Mesenchymal stem cell (in vitro differentiated cells and primary cell): ENCODE results near the gene STK33.

Source experiments
- DNase-seq: peaks from one replicate; pipeline ENCODE4 v3.0.0-alpha.2; 2013
- H2AFZ ChIP-seq: one replicate; pipeline ENCODE4 v1.6.1; 2013; ENCODE audit warnings: low read depth, mild to moderate bottlenecking, control low read depth, inconsistent platforms, low read length, moderate library complexity
- H2AK5ac ChIP-seq: 2 replicates; pipeline ENCODE4 v1.6.1; 2013; ENCODE audit warnings: low read length, moderate library complexity, mild to moderate bottlenecking, inconsistent platforms; ENCODE audit not compliant: severe bottlenecking
- H2BK120ac ChIP-seq: one replicate; pipeline ENCODE4 v1.6.1; 2013; ENCODE audit warnings: low read depth, mild to moderate bottlenecking, inconsistent platforms, low read length, moderate library complexity
- H2BK12ac ChIP-seq, 2 experiments: one replicate each; pipeline ENCODE4 v1.6.1; 2013; ENCODE audit warnings: inconsistent platforms in 2 of 2, low read length in 2 of 2, mild to moderate bottlenecking in 2 of 2, moderate library complexity in 2 of 2, control low read depth in 1 of 2
- H2BK15ac ChIP-seq: one replicate; pipeline ENCODE4 v1.6.1; 2013; ENCODE audit warnings: mild to moderate bottlenecking, low read depth, inconsistent platforms; ENCODE audit not compliant: poor library complexity, severe bottlenecking
- H2BK5ac ChIP-seq: 2 replicates; pipeline ENCODE4 v1.6.1; 2013; ENCODE audit warnings: low read depth, mild to moderate bottlenecking, low read length, control low read depth, inconsistent platforms; ENCODE audit not compliant: poor library complexity, severe bottlenecking
- H3K14ac ChIP-seq, 2 experiments: one replicate each; pipeline ENCODE4 v1.6.1; 2013; ENCODE audit warnings: inconsistent platforms in 2 of 2, low read length in 2 of 2, control low read depth in 1 of 2, mild to moderate bottlenecking in 1 of 2, moderate library complexity in 1 of 2
- H3K18ac ChIP-seq, 2 experiments: one replicate each; pipeline ENCODE4 v1.6.1; 2013; ENCODE audit warnings: inconsistent platforms in 2 of 2, low read length in 2 of 2, control low read depth in 1 of 2, low read depth in 1 of 2, mild to moderate bottlenecking in 1 of 2
- H3K23ac ChIP-seq, 2 experiments: one replicate each; pipeline ENCODE4 v1.6.1; 2013; ENCODE audit warnings: inconsistent platforms in 2 of 2, low read length in 2 of 2, mild to moderate bottlenecking in 2 of 2, moderate library complexity in 2 of 2, control low read depth in 1 of 2
- H3K27ac ChIP-seq: 2 replicates; pipeline ENCODE4 v1.5.1; 2013; ENCODE audit warnings: mild to moderate bottlenecking, moderate library complexity, low read length, control low read depth, inconsistent platforms; ENCODE audit not compliant: poor library complexity, severe bottlenecking
- H3K27me3 ChIP-seq, 2 experiments: 2 replicates each; pipeline versions ENCODE4 v1.6.1 to v1.7.0; 2013; ENCODE audit warnings: low read length in 2 of 2, mild to moderate bottlenecking in 2 of 2, moderate library complexity in 2 of 2, control low read depth in 1 of 2, inconsistent platforms in 1 of 2; ENCODE audit not compliant: control insufficient read depth in 1 of 2, insufficient read depth in 1 of 2
- H3K36me3 ChIP-seq, 2 experiments: 2 replicates each; pipeline versions ENCODE4 v1.6.1 to v1.7.0; 2013; ENCODE audit warnings: low read length in 2 of 2, control low read depth in 1 of 2, inconsistent platforms in 1 of 2, low read depth in 1 of 2, mild to moderate bottlenecking in 1 of 2; ENCODE audit not compliant: insufficient read depth in 2 of 2, control insufficient read depth in 1 of 2
- H3K4ac ChIP-seq, 2 experiments: one replicate each; pipeline ENCODE4 v1.6.1; 2013; ENCODE audit warnings: inconsistent platforms in 2 of 2, low read length in 2 of 2, mild to moderate bottlenecking in 2 of 2, moderate library complexity in 2 of 2, control low read depth in 1 of 2, low read depth in 1 of 2
- H3K4me1 ChIP-seq: 2 replicates; pipeline ENCODE4 v1.6.1; 2013; ENCODE audit warnings: low read depth, low read length, control low read depth; ENCODE audit not compliant: control insufficient read depth, insufficient read depth
- H3K4me2 ChIP-seq: 2 replicates; pipeline ENCODE4 v1.6.1; 2013; ENCODE audit warnings: low read length, mild to moderate bottlenecking, inconsistent platforms; ENCODE audit not compliant: poor library complexity, severe bottlenecking
- H3K4me3 ChIP-seq, 2 experiments: 2 replicates each; pipeline versions ENCODE4 v1.5.1 to v1.7.0; 2013; ENCODE audit warnings: low read length in 2 of 2, mild to moderate bottlenecking in 2 of 2, control low read depth in 1 of 2, low read depth in 1 of 2; ENCODE audit not compliant: insufficient read depth in 1 of 2
- H3K79me1 ChIP-seq: replicated peaks from 2 replicates; pipeline ENCODE4 v1.6.1; 2013; ENCODE audit warnings: mild to moderate bottlenecking, control low read depth, low read length, inconsistent platforms; ENCODE audit not compliant: poor library complexity, severe bottlenecking
- H3K9ac ChIP-seq: 2 replicates; pipeline ENCODE4 v1.7.0; 2013; ENCODE audit warnings: mild to moderate bottlenecking, low read length, moderate library complexity
- H3K9me3 ChIP-seq: 2 replicates; pipeline ENCODE4 v1.7.0; 2013; ENCODE audit warnings: mild to moderate bottlenecking, low read length; ENCODE audit not compliant: control insufficient read depth
- H4K8ac ChIP-seq: one replicate; pipeline ENCODE4 v1.6.1; 2013; ENCODE audit warnings: inconsistent platforms, mild to moderate bottlenecking, low read length, moderate library complexity
- H4K91ac ChIP-seq: one replicate; pipeline ENCODE4 v1.6.1; 2013; ENCODE audit warnings: mild to moderate bottlenecking, low read length, inconsistent platforms
- WGBS: methylation state at CpG from one replicate; pipeline ENCODE4 v1.1.7; 2013; ENCODE audit warnings: mixed read lengths; 5-methylcytosine and 5-hydroxymethylcytosine counted together

STK33 gene

DNA sequence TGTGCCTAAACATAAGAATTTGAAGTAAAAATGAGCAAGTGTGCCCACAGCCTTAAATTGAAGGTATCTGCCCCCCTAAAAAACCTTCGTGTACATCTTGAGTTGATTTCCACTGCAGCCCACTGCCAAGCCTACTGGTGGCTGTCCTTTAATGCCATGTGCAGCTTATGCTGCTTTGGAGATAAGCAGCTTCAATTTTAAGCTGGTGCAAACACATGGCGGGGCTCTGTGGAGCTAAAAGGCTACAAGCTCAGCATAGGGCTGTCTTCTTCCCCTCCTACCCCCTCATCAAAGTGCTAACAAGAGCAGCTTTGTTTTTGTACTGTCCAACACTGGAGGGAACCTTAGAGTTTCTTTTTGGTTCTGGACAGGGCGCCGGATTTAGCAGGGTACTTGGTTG lies 201.9 kb downstream of the STK33 start:
- Histone ChIP-seq H3K9ac (no peak overlapping the region), H3K18ac (no peak overlapping the region), H3K4me3 (no peak overlapping the region), H3K4me2 (no peak overlapping the region), H4K8ac (no peak overlapping the region), H3K27me3 (peaks cover 0 to 26% of the 10 kb centered on the region in 2 experiments), H3K79me1 (no peaks in the 10 kb centered on the region), H3K14ac (no peak overlapping the region), H2BK15ac (no peak overlapping the region), H2BK12ac (no peak overlapping the region), H2AFZ (no peak overlapping the region), H3K9me3 (no peaks in the 10 kb centered on the region), H3K27ac (no peak overlapping the region), H2BK120ac (no peak overlapping the region), H2AK5ac (no peak overlapping the region), H3K4me1 (no peaks in the 10 kb centered on the region), H3K23ac (no peak overlapping the region), H2BK5ac (no peak overlapping the region), H3K4ac (no peak overlapping the region), H3K36me3 (no peaks in the 10 kb centered on the region), H4K91ac (no peak overlapping the region)
- 83% methylated on average over 4 of the region's 4 CpGs for WGBS
- DNase-seq: no peak

- H3K9ac ChIP-seq: no peak overlapping the region
These were observed 203.0 kb downstream of the STK33 start for GRCh38 chr11:8390851-8391612.

GRCh38 chr11:8389029-8389996 lies 204.7 kb downstream of the STK33 start:
- Histone ChIP-seq H3K14ac (peak overlapping the region in 1 of 2 experiments; percentile 77), H2BK120ac (no peak overlapping the region), H3K4me2 (no peak overlapping the region), H2BK5ac (no peak overlapping the region), H3K9me3 (no peaks in the 10 kb centered on the region), H3K79me1 (no peaks in the 10 kb centered on the region), H3K36me3 (no peaks in the 10 kb centered on the region), H3K23ac (no peak overlapping the region), H3K4me3 (no peak overlapping the region), H3K4me1 (no peaks in the 10 kb centered on the region), H3K9ac (no peak overlapping the region), H4K91ac (no peak overlapping the region), H3K27ac (no peak overlapping the region), H2AFZ (no peak overlapping the region), H2AK5ac (no peak overlapping the region), H2BK15ac (no peak overlapping the region), H3K27me3 (peaks cover 0 to 32% of the 10 kb centered on the region in 2 experiments), H3K4ac (no peak overlapping the region), H4K8ac (no peak overlapping the region), H2BK12ac (no peak overlapping the region), H3K18ac (no peak overlapping the region)
- WGBS: 82% methylated on average over 9 of the region's 11 CpGs
- no peak for DNase-seq

More at GRCh38 chr11:8390851-8391612, 203.0 kb downstream of the STK33 start:
- Histone ChIP-seq H2BK5ac (no peak overlapping the region), H3K4me3 (no peak overlapping the region), H3K4ac (no peak overlapping the region), H4K91ac (no peak overlapping the region), H3K14ac (no peak overlapping the region), H2BK12ac (no peak overlapping the region), H2AK5ac (no peak overlapping the region), H2BK15ac (no peak overlapping the region), H3K27me3 (peaks cover 0 to 32% of the 10 kb centered on the region in 2 experiments), H3K36me3 (no peaks in the 10 kb centered on the region), H3K4me1 (no peaks in the 10 kb centered on the region), H3K27ac (no peak overlapping the region), H3K23ac (no peak overlapping the region), H3K18ac (no peak overlapping the region), H3K9me3 (no peaks in the 10 kb centered on the region), H4K8ac (no peak overlapping the region), H2BK120ac (no peak overlapping the region), H3K79me1 (no peaks in the 10 kb centered on the region), H2AFZ (no peak overlapping the region), H3K4me2 (no peak overlapping the region)
- 82% methylated on average over 8 of the region's 9 CpGs for WGBS
- DNase-seq: no peak

DNA sequence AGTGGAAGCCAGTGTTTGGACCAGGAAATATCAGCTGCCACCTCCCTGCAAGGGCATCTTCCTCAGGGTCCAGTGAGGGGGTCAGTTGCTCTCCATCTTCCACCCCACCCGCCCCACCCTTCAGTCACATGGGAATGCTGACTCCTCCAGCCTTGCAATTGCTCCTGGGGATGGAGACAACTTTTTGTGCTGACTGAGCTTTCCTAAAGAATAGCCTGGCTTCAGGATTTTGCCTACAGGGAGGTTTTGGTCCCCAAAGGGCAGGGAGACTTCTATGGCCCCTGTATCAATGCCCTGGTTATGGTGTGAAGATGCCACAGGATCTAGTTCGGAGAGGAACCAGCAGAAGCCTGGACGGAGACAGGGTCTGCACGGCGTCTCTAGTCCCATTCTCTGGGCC lies 206.3 kb downstream of the STK33 start:
- no peak overlapping the region for H2BK120ac ChIP-seq
- DNase-seq: no peak
- no peak overlapping the region for H2BK5ac ChIP-seq
- no peak overlapping the region for H2AK5ac ChIP-seq
- no peak overlapping the region for H3K27ac ChIP-seq
- H3K4me1 ChIP-seq: peaks cover 3% of the 10 kb centered on the region
- no peak overlapping the region for H2AFZ ChIP-seq
- no peak overlapping the region for H2BK12ac ChIP-seq
- H3K23ac ChIP-seq: no peak overlapping the region
- H4K8ac ChIP-seq: no peak overlapping the region
- H3K9ac ChIP-seq: no peak overlapping the region
- 74% methylated on average over 5 of the region's 5 CpGs for WGBS
- no peaks in the 10 kb centered on the region for H3K79me1 ChIP-seq
- no peaks in the 10 kb centered on the region for H3K9me3 ChIP-seq
- H3K4me2 ChIP-seq: no peak overlapping the region
- no peak overlapping the region for H2BK15ac ChIP-seq
- no peak overlapping the region for H3K18ac ChIP-seq
- H3K4me3 ChIP-seq: no peak overlapping the region
- H4K91ac ChIP-seq: no peak overlapping the region
- peaks cover 0 to 32% of the 10 kb centered on the region in 2 experiments for H3K27me3 ChIP-seq
- no peak overlapping the region for H3K14ac ChIP-seq
- H3K36me3 ChIP-seq: no peaks in the 10 kb centered on the region
- no peak overlapping the region for H3K4ac ChIP-seq
